ENCODE measurements around the gene IQCF5. TPM values are rescaled to one million over a fixed set of nuclear protein-coding genes. Genes with fewer than 3 reads are reported as not detected.

Gene IQCF5
- total RNA-seq (not detected), polyA plus RNA-seq (not detected)
- long read RNA-seq, donor 1: 0 reads
- long read RNA-seq, donor 2: 0 reads

DNA sequence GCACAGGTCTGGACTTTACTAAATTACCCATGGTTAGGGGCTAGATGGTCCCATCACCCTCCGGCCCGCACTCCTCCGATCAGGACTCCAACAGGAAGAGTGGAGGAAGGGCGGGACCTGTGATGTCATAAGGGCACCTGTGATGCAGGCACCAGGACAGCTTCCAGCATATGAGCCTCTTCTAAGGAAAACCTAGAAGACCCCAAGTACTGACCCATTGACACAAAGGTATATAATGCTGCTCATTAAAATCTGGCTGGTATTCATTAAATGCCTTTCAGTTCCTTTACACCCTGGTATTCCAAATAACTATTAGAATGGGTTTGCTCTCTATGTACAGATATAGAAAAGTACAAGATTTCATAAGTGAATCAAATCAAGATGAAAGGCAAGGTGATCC is at the start of gene IQCF5:
TSS of gene IQCF5 (minus strand) at position 101 of the 400 bp plus-strand sequence. CDS start at position 31, 70 bp downstream.
- intact Hi-C loops (cut with DNase I): no loop called here
- TF ChIP-seq, protein P1, sequence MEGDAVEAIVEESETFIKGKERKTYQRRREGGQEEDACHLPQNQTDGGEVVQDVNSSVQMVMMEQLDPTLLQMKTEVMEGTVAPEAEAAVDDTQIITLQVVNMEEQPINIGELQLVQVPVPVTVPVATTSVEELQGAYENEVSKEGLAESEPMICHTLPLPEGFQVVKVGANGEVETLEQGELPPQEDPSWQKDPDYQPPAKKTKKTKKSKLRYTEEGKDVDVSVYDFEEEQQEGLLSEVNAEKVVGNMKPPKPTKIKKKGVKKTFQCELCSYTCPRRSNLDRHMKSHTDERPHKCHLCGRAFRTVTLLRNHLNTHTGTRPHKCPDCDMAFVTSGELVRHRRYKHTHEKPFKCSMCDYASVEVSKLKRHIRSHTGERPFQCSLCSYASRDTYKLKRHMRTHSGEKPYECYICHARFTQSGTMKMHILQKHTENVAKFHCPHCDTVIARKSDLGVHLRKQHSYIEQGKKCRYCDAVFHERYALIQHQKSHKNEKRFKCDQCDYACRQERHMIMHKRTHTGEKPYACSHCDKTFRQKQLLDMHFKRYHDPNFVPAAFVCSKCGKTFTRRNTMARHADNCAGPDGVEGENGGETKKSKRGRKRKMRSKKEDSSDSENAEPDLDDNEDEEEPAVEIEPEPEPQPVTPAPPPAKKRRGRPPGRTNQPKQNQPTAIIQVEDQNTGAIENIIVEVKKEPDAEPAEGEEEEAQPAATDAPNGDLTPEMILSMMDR (IDR thresholded peaks at IDR 0.05): no peak
- DNase-seq: no peak
- ATAC-seq: no peak
- H3K9me3 ChIP-seq: no peaks in the 10 kb centered on the region
- H3K27ac ChIP-seq: no peak within 1 kb of the TSS
- H3K4me3 ChIP-seq: no peak within 1 kb of the TSS
- H3K27me3 ChIP-seq (ENCODE audit: insufficient read depth in 3 of 3, low read length in 2 of 3): peaks cover 0 to 2% (median 0%) of the 10 kb centered on the region in 3 donors
- H3K4me1 ChIP-seq: no peaks in the 10 kb centered on the region
- WGBS, 3 donors: 75 to 79% (median 76%) methylated on average over 4 of the region's 4 CpGs
- H3K36me3 ChIP-seq (ENCODE audit: insufficient read depth in 1 of 2, low read depth in 1 of 2): no peaks in the 10 kb centered on the region

DNA sequence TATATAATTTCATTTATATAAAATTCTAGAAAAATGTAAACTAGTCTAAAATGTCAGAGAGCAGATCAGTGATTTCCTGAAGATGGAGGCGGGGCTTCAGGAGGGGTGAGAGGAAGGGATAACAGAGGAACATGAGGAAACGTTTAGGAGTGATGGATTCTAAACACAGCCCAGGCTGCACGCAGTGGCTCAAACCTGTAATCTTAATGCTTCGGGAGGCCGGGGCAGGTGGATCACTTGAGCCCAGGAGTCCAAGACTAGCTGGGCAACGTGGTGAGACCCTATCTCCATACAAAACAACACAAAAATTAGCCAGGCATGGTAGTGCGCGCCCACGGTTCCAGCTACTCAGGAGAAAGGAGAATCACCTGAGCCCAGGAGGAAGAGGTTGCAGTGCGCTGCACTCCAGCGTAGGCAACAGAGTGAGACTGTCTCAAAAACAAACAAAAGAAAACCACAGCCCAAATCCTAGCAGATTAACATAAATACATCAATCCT is 45.7 kb upstream of the IQCF5 start:
- WGBS, 3 donors: 80 to 84% (median 80%) methylated on average over 11 of the region's 11 CpGs
- intact Hi-C loops (cut with DNase I): no loop called here
- H3K27me3 ChIP-seq (ENCODE audit: insufficient read depth in 3 of 3, low read length in 2 of 3): no peaks in the 10 kb centered on the region
- no peaks in the 10 kb centered on the region for H3K9me3 ChIP-seq
- H3K27ac ChIP-seq: no peak overlapping the region
- no peaks in the 10 kb centered on the region for H3K36me3 ChIP-seq (ENCODE audit: insufficient read depth in 1 of 2, low read depth in 1 of 2)
- no peak for ATAC-seq
- H3K4me1 ChIP-seq: peaks cover 3% of the 10 kb centered on the region
- no peak overlapping the region for H3K4me3 ChIP-seq
- DNase-seq: no peak
- TF ChIP-seq, protein P1 (IDR thresholded peaks at IDR 0.05): no peak

DNA sequence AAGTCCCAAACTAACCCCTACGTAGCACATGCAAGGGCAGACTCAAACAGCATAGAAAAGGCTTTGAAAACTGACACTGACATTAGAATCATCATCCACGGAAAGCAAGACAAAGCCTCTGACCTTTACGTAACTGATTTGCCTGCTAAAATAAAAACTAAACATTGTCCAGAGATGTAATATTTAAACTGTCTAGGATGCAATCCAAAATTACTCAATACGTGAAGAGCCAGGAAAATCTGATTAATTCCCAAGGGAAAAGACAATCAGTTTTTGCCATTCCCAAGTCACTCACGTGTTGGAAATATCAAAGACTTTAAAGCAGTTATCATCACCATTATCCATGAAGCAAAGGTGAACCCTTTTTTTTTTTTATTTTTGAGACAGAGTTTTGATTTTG is 41.0 kb upstream of the IQCF5 start:
- Histone ChIP-seq H3K4me3 (no peak overlapping the region), H3K4me1 (no peaks in the 10 kb centered on the region), H3K27ac (no peak overlapping the region), H3K27me3 (ENCODE audit: insufficient read depth in 3 of 3, low read length in 2 of 3) (no peaks in the 10 kb centered on the region), H3K36me3 (ENCODE audit: insufficient read depth in 1 of 2, low read depth in 1 of 2) (no peaks in the 10 kb centered on the region), H3K9me3 (no peaks in the 10 kb centered on the region)
- ATAC-seq (no peak), DNase-seq (no peak)
- intact Hi-C loops (cut with DNase I): no loop called here
- TF ChIP-seq, protein P1 (IDR thresholded peaks at IDR 0.05): no peak
- 47 to 49% (median 48%) methylated on average over 5 of the region's 5 CpGs for WGBS, 3 donors

DNA sequence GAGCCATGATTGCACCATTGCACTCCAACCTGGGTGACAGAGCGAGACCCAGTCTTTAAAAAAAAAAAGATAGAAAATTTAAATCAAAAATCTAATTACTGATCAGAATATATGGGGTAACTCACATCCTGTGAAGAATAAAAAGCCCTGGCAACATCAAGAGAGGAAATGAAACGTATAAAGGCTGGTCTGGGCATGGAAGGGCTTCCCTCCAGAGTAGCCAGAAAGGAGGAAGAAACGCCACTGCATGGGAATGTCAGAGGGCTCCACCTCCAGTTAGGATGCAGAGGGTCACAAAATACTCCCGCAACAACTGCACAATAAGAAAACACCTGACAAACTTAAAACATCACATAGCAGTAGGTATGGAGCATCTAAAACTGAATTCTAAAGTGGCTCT is 32.6 kb upstream of the IQCF5 start:
- Histone ChIP-seq H3K27me3 (ENCODE audit: insufficient read depth in 3 of 3, low read length in 2 of 3) (no peaks in the 10 kb centered on the region), H3K9me3 (no peaks in the 10 kb centered on the region), H3K27ac (no peak overlapping the region), H3K4me1 (no peaks in the 10 kb centered on the region), H3K36me3 (ENCODE audit: insufficient read depth in 1 of 2, low read depth in 1 of 2) (no peaks in the 10 kb centered on the region), H3K4me3 (no peak overlapping the region)
- no peak for DNase-seq
- ATAC-seq: no peak
- 63 to 79% (median 71%) methylated on average over 4 of the region's 4 CpGs for WGBS, 3 donors
- TF ChIP-seq, protein P1 (IDR thresholded peaks at IDR 0.05): no peak
- intact Hi-C loops (cut with DNase I): no loop called here

Data from psoas muscle (tissue), 8 donors.